Hematopoietic multipotent progenitor cell treated with erythropoietin and hydrocortisone succinate and interleukin-3 and kit ligand, for 6 days (in vitro differentiated cells): ENCODE measurements around the gene DAZAP1.

Source experiments
- DNase-seq: peaks from one replicate; pipeline ENCODE4 v3.0.0-alpha.2; 2015

Gene DAZAP1

GRCh38 chr19:1445185-1445931 is 38.0 kb downstream of the DAZAP1 start:
- peak; percentile 80 for DNase-seq

GRCh38 chr19:1445932-1446712 is 38.7 kb downstream of the DAZAP1 start:
- DNase-seq, result peak; percentile 46

- peak; percentile 51 for DNase-seq
Measured at GRCh38 chr19:1446713-1447481, 39.5 kb downstream of the DAZAP1 start.

GRCh38 chr19:1447504-1447903 is 40.1 kb downstream of the DAZAP1 start:
- DNase-seq, result no peak

- DNase-seq, result no peak
Measured at GRCh38 chr19:1447944-1448343, 40.6 kb downstream of the DAZAP1 start.

- DNase-seq, result peak; percentile 64
Measured at GRCh38 chr19:1449467-1450442, 42.4 kb downstream of the DAZAP1 start, which contains the start of gene APC2. Gene APC2, plus strand, starts transcription at chr19:1450121. Its CDS starts 2,881 bp downstream, at chr19:1453002.

GRCh38 chr19:1450735-1451731 is 43.6 kb downstream of the DAZAP1 start:
- no peak for DNase-seq

- DNase-seq, result no peak
Measured at GRCh38 chr19:1451916-1452801, 44.8 kb downstream of the DAZAP1 start.

GRCh38 chr19:1452802-1453524 is 45.6 kb downstream of the DAZAP1 start:
- no peak for DNase-seq

GRCh38 chr19:1453525-1454364 is 46.4 kb downstream of the DAZAP1 start:
- no peak for DNase-seq

GRCh38 chr19:1455002-1455335 is 47.6 kb downstream of the DAZAP1 start:
- DNase-seq, result peak; percentile 70

GRCh38 chr19:1455336-1456120 is 48.1 kb downstream of the DAZAP1 start:
- peak; percentile 92 for DNase-seq

GRCh38 chr19:1456121-1456900 is 48.9 kb downstream of the DAZAP1 start:
- DNase-seq, result no peak

GRCh38 chr19:1457031-1457739 is 49.8 kb downstream of the DAZAP1 start:
- no peak for DNase-seq

GRCh38 chr19:1457892-1458291 is 50.5 kb downstream of the DAZAP1 start:
- DNase-seq, result no peak

- no peak for DNase-seq
Measured at GRCh38 chr19:1459479-1459878, 52.1 kb downstream of the DAZAP1 start.
